OCI-LY7 (cell line): ENCODE data around the gene WDR35. TPM values are rescaled to one million over a fixed set of nuclear protein-coding genes. Genes with fewer than 3 reads are reported as not detected.
"Not testable (repeated sequence)": the region's sequence is repeated elsewhere in the genome, so short reads cannot be mapped to it uniquely, and the experiment has no call there.

Experiments used
- BruUV-seq: library from RNA; stranded (reverse); fragments of 400-500 nt; replicated peaks from 2 replicates; lab custom pipeline; 2021; lab: Mats Ljungman, UMichigan
- CTCF ChIA-PET: fragments of 300-600 bp; sonication (Branson Sonifier 250); formaldehyde crosslinking; loops from one replicate; lab custom pipeline; 2022; ENCODE audit warnings: antibody characterized with exemption; ENCODE audit not compliant: unreplicated experiment; lab: Charles Lee
- POLR2A ChIA-PET: fragments of 300-600 bp; sonication (Branson Sonifier 250); formaldehyde crosslinking; loops from one replicate; lab custom pipeline; 2022; ENCODE audit warnings: antibody characterized with exemption; lab: Charles Lee
- DNase-seq: peaks from one replicate; pipeline ENCODE4 v3.0.0-alpha.2; 2015; ENCODE audit warnings: low spot score
- H2AFZ ChIP-seq: fragments of 200-600 bp; sonication (generic), shearing (Covaris generic); 2 replicates; pipeline ENCODE4 v1.6.1; 2014; ENCODE audit warnings: mild to moderate bottlenecking, antibody characterized with exemption, low read length, moderate library complexity
- H3K27ac ChIP-seq: fragments of 200-600 bp; sonication (generic); 2 replicates; pipeline ENCODE4 v1.5.1; 2014; ENCODE audit warnings: mixed run types, low read depth, mild to moderate bottlenecking, moderate library complexity, low read length, inconsistent platforms; ENCODE audit not compliant: poor library complexity, severe bottlenecking
- H3K36me3 ChIP-seq: fragments of 200-600 bp; sonication (generic); 2 replicates; pipeline ENCODE4 v1.6.1; 2014; ENCODE audit warnings: mild to moderate bottlenecking, antibody characterized with exemption, low read length, moderate library complexity, mixed read lengths; ENCODE audit not compliant: insufficient read depth
- H3K4me1 ChIP-seq: fragments of 200-600 bp; sonication (generic); 2 replicates; pipeline ENCODE4 v1.5.1; 2014; ENCODE audit warnings: mild to moderate bottlenecking, low read length; ENCODE audit not compliant: insufficient read depth, poor library complexity, severe bottlenecking
- H3K4me2 ChIP-seq: fragments of 200-600 bp; sonication (generic); 2 replicates; pipeline ENCODE4 v1.6.1; 2014; ENCODE audit warnings: mild to moderate bottlenecking, low read length
- H3K4me3 ChIP-seq: fragments of 200-600 bp; sonication (generic); 2 replicates; pipeline ENCODE4 v1.5.1; 2014; ENCODE audit warnings: mild to moderate bottlenecking, low read depth, low read length; ENCODE audit not compliant: poor library complexity, severe bottlenecking
- H3K79me2 ChIP-seq: fragments of 200-600 bp; sonication (generic); 2 replicates; pipeline ENCODE4 v1.6.1; 2016; ENCODE audit warnings: low read depth, mild to moderate bottlenecking, low read length, moderate library complexity, mixed read lengths; ENCODE audit not compliant: insufficient read depth
- H3K9me2 ChIP-seq: fragments of 200-600 bp; sonication (generic); 2 replicates; pipeline ENCODE4 v1.6.1; 2016; ENCODE audit warnings: mild to moderate bottlenecking, low read length, mixed read lengths; ENCODE audit not compliant: insufficient read depth
- H3K9me3 ChIP-seq: fragments of 200-600 bp; sonication (generic); 2 replicates; pipeline ENCODE4 v1.6.1; 2014; ENCODE audit warnings: mild to moderate bottlenecking, mixed run types, low read length, mixed read lengths
- H4K20me1 ChIP-seq: fragments of 200-600 bp; sonication (generic); 2 replicates; pipeline ENCODE4 v1.6.1; 2014; ENCODE audit warnings: mild to moderate bottlenecking, antibody characterized with exemption, low read length, moderate library complexity, mixed read lengths; ENCODE audit not compliant: insufficient read depth
- CTCF ChIP-seq: fragments of 200-600 bp; sonication (generic); conservative IDR thresholded peaks from 2 replicates; pipeline ENCODE4 v1.5.1; 2014; ENCODE audit warnings: mild to moderate bottlenecking, antibody characterized with exemption, low read length, moderate library complexity, mixed read lengths
- EZH2phosphoT487 ChIP-seq: fragments of 200-600 bp; sonication (generic); IDR thresholded peaks from 2 replicates; pipeline ENCODE4 v1.6.1; 2018; ENCODE audit warnings: low read depth, borderline replicate concordance, mild to moderate bottlenecking, mixed run types, antibody characterized with exemption, low read length, moderate library complexity, mixed read lengths
- intact Hi-C: fragments of 100-400 bp; cut with micrococcal nuclease; formaldehyde crosslinking; loops from one replicate; pipeline ENCODE4 v1.10.0; 2022; ENCODE audit not compliant: unreplicated experiment
- total RNA-seq, 2 experiments: library from RNA; depleted of rRNA in 1 of 2; stranded (reverse); fragments of >200 nt in 1 of 2; shearing (Covaris generic) in 1 of 2; gene quantifications; 2 replicates each; pipeline ENCODE4 v1.2.3, GENCODE V29; 2014 to 2022

WDR35 gene
- total RNA-seq, 2 experiments from 2014 or later, result 0.06 to 1.5 TPM

GRCh38 chr2:19929226-19929625 lies 60.7 kb downstream of the WDR35 start:
- intact Hi-C loops, result no loop called here
- no TSS peak for BruUV-seq
- H3K36me3 ChIP-seq, result no peaks in the 10 kb centered on the region
- H2AFZ ChIP-seq, result no peak overlapping the region
- DNase-seq, result no peak
- no peaks in the 10 kb centered on the region for H3K4me1 ChIP-seq
- TF ChIP-seq EZH2phosphoT487, result no peak
- no peak for TF ChIP-seq CTCF
- H3K27ac ChIP-seq, result no peak overlapping the region
- no peaks in the 10 kb centered on the region for H3K79me2 ChIP-seq
- no peaks in the 10 kb centered on the region for H3K9me2 ChIP-seq
- ChIA-PET POLR2A (interaction anchor here (0.9 kb wide), 1 partner anchor 11 kb away, joined by 3 read pairs; no protein-coding TSS in a partner anchor), CTCF (no interaction called here)
- H4K20me1 ChIP-seq, result no peaks in the 10 kb centered on the region
- no peaks in the 10 kb centered on the region for H3K9me3 ChIP-seq
- no peak overlapping the region for H3K4me2 ChIP-seq
- H3K4me3 ChIP-seq, result no peak overlapping the region

GRCh38 chr2:19927816-19928215 lies 62.1 kb downstream of the WDR35 start:
- CTCF ChIA-PET, intact Hi-C loops, H3K4me3 ChIP-seq, BruUV-seq, H4K20me1 ChIP-seq, H3K9me2 ChIP-seq, H2AFZ ChIP-seq, POLR2A ChIA-PET, H3K4me1 ChIP-seq, H3K79me2 ChIP-seq, H3K27ac ChIP-seq, H3K9me3 ChIP-seq, H3K4me2 ChIP-seq, H3K36me3 ChIP-seq: not testable (repeated sequence)
- peak; percentile 1 for DNase-seq

GRCh38 chr2:19924526-19924925 lies 65.4 kb downstream of the WDR35 start:
- H4K20me1 ChIP-seq, POLR2A ChIA-PET, BruUV-seq, H3K9me3 ChIP-seq, H3K4me2 ChIP-seq, H3K36me3 ChIP-seq, H3K79me2 ChIP-seq, intact Hi-C loops, H2AFZ ChIP-seq, DNase-seq, H3K4me3 ChIP-seq, CTCF ChIA-PET, H3K9me2 ChIP-seq, H3K27ac ChIP-seq, H3K4me1 ChIP-seq: not testable (repeated sequence)

GRCh38 chr2:19922188-19922587 lies 67.7 kb downstream of the WDR35 start:
- H3K79me2 ChIP-seq, H2AFZ ChIP-seq, H3K4me2 ChIP-seq, DNase-seq, BruUV-seq, CTCF ChIA-PET, H3K36me3 ChIP-seq, H3K4me1 ChIP-seq, H3K9me3 ChIP-seq, H4K20me1 ChIP-seq, H3K27ac ChIP-seq, H3K9me2 ChIP-seq, POLR2A ChIA-PET, intact Hi-C loops, H3K4me3 ChIP-seq: not testable (repeated sequence)
